H1 (cell line): ENCODE results near the gene TRAF3IP3.

Source experiments
- CBX8 ChIP-seq: fragments of 300-800, 300-1000 bp; sonication (generic); IDR thresholded peaks from 2 replicates; pipeline ENCODE4 v1.7.1; 2016; ENCODE audit warnings: low read depth, low read length, borderline replicate concordance
- CTCF ChIP-seq, 3 experiments: IDR thresholded peaks; 1 replicate in 2 of 3; 2 replicates in 1 of 3; pipeline versions ENCODE4 v1.5.1 to v1.6.1; 2011; ENCODE audit warnings: low read length in 3 of 3, mild to moderate bottlenecking in 3 of 3, inconsistent platforms in 2 of 3, low read depth in 1 of 3, moderate library complexity in 1 of 3; ENCODE audit not compliant: insufficient read depth in 1 of 3; ENCODE audit errors: control extremely low read depth in 1 of 3
- EP300 ChIP-seq, 2 experiments: IDR thresholded peaks; 1 replicate in 1 of 2; 2 replicates in 1 of 2; pipeline ENCODE4 v1.6.1; 2011 to 2012; ENCODE audit warnings: low read depth in 2 of 2, low read length in 2 of 2, mild to moderate bottlenecking in 2 of 2, borderline replicate concordance in 1 of 2, inconsistent platforms in 1 of 2, moderate library complexity in 1 of 2
- FOSL1 ChIP-seq: IDR thresholded peaks from 2 replicates; pipeline ENCODE4 v1.6.1; 2011; ENCODE audit warnings: mild to moderate bottlenecking, low read depth, low read length, moderate library complexity; ENCODE audit not compliant: insufficient read depth
- JUN ChIP-seq: IDR thresholded peaks from 2 replicates; pipeline ENCODE4 v1.6.1; 2011; ENCODE audit warnings: low read depth, mild to moderate bottlenecking, improper control_type of control experiment, low read length
- MAX ChIP-seq: IDR thresholded peaks from 2 replicates; pipeline ENCODE4 v1.6.1; 2012; ENCODE audit warnings: inconsistent platforms
- POLR2A ChIP-seq, 2 experiments: IDR thresholded peaks; 1 replicate in 1 of 2; 2 replicates in 1 of 2; pipeline ENCODE4 v1.6.1; 2011; ENCODE audit warnings: low read depth in 2 of 2, low read length in 2 of 2, mild to moderate bottlenecking in 2 of 2; ENCODE audit errors: control extremely low read depth in 1 of 2
- POU5F1 ChIP-seq: IDR thresholded peaks from 2 replicates; pipeline ENCODE4 v1.6.1; 2011; ENCODE audit warnings: low read depth, mild to moderate bottlenecking, low read length, moderate library complexity
- RFX5 ChIP-seq: IDR thresholded peaks from 2 replicates; pipeline ENCODE4 v1.6.1; 2011; ENCODE audit warnings: low read depth, low read length, improper control_type of control experiment, borderline replicate concordance
- RXRA ChIP-seq: IDR thresholded peaks from 2 replicates; pipeline ENCODE4 v1.6.1; 2011; ENCODE audit warnings: low read depth, mild to moderate bottlenecking, low read length, moderate library complexity; ENCODE audit not compliant: insufficient read depth
- SP1 ChIP-seq: IDR thresholded peaks from 2 replicates; pipeline ENCODE4 v1.6.1; 2011; ENCODE audit warnings: low read depth, low read length

GRCh38 chr1:209755926-209756614 is at the start of gene TRAF3IP3:
- TF ChIP-seq EP300 (IDR thresholded peaks at IDR 0.05; ENCODE audit: borderline replicate concordance in 1 of 2, low read depth in 2 of 2, low read length in 2 of 2) (no peak), RFX5 (no peak), CTCF (IDR thresholded peaks at IDR 0.05; ENCODE audit: control extremely low read depth in 1 of 3, insufficient read depth in 1 of 3, low read depth in 1 of 3, low read length in 3 of 3) (no peak), SP1 (no peak), POLR2A (IDR thresholded peaks at IDR 0.05; ENCODE audit: control extremely low read depth in 1 of 2, low read depth in 2 of 2, low read length in 2 of 2) (no peak), MAX (no peak), POU5F1 (no peak), JUN (no peak), CBX8 (no peak), FOSL1 (no peak), RXRA (no peak)
